ENCODE measurements around the gene TMC7.

Gene TMC7

DNA sequence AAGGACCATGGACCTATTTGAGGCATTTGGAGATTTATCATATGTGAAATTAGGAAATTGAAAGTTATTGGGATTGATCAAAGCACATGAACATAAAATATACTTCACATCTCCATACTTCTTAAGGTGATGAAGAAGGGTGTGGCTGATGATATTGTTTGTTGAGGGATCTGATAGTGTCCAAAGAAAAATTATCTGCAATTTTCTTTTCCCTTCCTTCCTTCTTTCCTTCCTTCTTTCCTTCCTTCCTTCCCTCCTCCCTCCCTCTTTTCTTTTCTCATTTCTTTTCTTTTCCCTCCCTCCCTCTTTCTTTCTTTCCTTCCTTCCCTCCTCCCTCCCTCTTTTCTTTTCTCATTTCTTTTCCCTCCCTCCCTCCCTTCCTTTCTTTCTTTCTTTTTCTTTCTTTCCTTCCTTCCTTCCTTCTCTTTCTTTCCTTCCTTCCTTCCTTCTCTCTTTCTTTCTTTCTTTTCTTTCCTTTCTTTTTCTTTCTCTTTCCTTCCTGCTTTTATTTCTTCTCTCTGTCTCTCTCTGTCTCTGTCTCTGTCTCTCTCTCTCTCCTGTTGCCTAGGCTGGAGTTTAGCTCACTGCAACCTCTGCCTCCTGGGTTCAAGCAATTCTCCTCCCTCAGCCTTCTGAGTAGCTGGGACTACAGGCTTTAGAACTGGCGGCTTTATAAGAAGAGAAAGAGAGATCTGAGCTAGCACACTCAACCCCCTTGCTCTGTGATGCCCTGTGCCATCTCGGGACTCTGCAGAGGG, 109.1 kb downstream of the TMC7 start:
- no peak for DNase-seq

DNA sequence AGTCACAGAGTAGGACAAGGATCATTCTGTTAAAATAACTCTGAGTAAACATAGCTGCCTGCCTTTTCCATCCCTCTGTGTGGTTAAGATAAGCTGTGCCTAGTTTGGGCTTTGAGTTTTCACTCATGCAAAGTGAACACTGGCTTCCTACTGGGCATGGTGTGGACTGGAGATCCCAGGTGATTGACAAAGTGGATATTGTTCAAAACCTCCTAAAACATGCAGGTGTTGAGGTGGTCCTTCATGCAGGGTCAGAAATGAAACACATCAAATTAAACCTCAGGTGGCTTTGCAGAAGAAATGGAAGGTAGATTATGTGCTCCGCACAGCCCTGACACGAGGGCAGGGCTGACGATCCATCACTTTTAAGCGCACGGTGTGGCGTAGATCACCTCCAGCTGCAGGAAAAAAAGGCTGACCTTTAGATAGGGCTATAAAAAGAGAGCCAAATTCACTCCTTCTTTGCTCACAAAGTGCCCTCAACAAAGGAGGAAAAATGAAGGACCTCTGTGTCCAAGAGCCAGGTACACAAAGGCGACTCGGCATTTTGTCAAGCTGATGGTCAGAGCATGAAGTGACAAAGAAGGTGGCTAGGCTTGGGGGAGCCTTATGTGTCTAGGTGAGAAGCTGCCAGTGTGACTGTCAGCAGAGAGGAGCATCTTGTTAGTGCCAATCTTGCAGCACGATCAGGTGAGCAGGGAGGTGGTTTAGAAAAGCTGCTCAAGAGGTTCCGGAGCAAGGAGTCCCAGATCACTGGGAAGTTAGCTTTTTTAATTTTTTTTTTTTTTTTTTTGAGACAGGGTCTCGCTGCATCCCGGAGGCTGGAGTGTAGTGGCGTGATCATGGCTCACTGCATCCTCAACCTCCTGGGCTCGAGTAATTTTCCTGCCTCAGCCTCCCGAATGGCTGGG, 110.2 kb downstream of the TMC7 start:
- no peak for DNase-seq

DNA sequence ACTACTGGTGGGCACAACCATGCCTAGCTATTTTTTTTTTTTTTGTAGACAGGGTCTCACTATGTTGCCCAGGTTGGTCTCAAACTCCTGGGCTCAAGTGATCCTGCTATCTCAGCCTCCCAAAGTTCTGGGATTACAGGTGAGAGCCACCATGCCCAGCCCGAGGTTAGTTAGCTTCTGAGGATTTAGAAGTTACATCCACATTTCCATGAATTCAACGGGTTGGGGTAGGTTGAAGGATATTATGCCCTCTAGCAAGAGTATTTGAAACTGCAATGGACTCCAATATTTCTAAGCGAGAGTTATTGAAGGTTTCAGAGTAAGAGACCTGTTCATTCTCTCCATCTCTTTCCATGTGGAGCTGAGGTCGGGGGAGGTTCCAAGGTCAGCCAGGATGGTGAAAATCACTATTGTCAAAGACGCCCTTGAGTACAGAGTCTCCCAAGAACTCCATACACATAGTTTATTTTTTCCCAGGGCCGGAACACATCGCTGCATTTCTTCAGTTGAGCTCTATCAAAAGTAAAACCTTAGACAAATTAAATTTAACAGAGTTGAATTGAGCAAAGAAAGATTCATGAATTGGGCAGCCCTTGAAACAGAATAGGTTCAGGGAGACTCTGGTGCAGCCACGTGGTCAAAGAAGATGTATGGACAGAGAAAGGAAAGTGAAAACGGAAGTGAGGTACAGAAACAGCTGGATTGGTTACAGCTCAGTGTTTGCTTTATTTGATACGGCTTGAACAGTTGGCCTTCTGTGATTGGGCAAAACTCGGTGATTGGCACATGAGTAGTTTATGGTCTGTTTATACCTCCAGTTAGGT, 111.0 kb downstream of the TMC7 start:
- DNase-seq, result no peak

DNA sequence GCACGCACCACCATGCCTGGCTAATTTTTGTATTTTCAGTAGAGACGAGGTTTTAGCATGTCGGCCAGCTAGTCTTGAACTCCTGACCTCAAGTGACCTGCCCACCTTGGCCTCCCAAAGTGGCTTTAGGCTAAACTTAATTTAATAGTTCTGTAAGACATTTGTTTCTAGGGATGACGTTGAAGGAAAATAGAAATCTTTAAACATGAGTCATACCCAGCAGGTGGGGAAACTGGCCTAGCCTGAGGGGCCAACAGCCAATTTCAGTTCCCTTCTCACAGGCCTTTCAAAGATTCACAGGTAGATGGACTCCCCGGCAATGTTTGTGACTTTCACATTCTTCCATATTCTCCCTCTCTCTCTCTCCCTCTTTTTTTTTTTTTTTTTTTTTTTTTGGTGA, 111.9 kb downstream of the TMC7 start:
- DNase-seq, result no peak

DNA sequence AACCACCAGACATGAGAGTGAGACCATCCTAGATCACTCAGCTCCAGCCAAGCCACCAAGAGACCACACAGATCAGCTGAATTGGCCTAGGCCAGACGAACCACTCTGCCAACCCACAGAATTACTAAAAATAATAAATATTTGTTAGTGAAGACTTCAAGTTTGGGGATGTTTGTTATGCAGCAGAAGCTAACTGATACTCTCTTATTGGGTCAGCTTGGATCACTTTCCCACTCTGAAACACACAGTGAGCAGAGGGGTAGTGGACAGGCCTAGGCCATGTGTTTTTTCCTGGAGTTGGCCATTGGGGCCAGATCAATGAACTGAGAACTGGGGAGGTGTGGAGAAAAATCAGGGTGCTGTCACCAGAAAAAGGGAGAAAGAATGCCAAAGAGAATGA, 114.4 kb downstream of the TMC7 start:
- DNase-seq, result no peak

DNA sequence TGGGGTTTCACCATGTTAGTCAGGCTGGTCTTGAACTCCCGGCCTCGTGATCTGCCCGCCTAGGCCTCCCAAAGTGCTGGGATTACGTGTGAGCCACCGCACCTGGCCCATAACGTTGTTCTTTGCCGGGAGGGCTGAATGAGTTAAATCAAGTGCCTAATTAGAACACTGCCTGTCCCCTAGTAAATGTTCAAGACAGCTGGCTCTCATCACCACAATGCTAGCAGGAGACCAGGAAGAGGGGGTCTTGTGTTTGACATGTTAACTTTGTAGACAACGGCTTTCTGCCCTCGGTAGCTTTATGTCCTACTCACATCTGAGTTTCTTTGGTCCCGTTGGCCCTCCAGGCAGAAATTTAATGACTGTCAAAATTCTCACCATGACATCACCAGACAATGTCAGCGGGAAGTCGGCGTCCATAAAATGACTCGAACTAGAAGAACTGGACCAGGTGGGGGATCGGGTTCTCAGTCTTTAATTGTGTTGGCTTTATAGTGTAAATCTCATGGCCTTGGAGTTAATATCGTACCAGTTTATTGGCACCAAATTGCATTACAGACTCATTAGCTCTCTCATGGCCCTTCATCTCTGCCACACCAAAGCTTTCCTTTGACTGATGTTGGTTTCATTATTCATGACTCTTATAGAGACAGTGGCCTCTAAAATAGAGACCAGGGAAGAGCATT, 118.6 kb downstream of the TMC7 start:
- DNase-seq, result no peak

DNA sequence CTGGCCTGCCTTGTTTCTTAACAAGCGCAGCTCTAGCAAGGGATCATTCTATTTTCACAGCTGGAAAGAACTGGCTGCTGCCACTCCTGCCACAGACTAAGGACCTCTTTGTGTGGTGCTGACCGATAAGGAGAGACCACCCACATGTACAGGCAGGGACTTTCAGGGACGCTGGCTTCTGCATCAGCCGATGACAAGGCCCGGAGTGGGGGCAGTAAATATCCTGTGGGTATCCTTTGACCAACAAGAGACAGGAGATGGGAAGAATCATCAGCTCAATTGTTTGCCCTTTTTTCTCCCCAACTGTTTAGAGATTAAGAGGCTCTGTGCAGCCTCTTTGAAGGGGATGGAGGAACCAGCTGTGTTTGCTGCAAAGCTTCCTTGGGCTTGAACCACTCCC, 120.9 kb downstream of the TMC7 start:
- no peak for DNase-seq

DNA sequence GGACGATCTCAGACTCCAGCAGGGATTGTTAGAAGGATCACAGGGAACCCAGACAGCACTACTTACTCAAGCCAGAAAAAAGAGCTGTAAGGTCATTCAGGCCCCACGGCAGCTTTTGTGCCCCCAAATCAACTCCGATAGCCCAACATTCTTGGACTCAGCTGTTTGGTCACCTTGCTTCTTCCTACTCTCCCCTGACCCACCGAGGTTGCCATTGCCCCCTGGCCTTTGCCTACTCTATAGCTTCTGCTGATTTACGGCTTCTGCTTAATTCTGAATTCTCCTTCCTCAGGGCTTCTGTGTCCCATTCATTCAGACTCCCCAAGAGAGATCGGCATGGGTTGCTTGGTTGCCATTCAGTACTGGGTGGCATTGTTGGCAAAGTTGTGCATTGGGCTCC, 121.4 kb downstream of the TMC7 start:
- no peak for DNase-seq

DNA sequence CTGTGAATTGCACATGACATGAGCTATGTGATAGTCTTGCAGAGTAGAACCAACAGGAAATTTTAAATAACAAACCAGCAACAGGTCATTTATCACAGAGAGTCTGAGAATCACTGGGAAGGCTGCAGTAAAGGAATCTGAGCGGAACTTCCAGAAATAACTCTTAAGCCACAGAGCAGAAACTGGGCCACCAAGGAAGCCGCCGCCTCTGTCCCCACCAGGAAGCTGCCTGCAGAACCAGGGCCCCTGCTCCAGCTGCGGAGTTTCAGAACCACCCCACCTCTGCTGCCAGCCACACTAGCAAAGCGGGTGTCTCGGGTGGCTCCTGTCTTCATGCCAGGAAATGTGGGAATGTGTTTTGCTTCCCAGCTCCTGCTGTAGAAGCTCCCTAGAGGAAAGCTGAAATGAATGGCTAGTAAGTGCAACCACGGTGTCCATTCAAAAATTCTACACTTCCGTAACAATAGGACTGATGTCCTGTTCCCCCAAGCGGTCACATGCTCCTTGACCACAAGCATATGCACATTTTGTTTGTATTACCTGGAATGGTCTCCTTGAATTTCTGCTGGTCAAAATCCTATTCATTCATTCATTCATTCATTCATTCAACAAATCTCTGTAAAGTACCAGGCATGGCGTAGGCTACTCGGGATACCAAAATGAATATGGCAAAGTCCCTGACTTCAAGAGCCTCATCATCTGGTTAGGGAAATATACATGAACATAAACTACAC, 122.3 kb downstream of the TMC7 start:
- no peak for DNase-seq

DNA sequence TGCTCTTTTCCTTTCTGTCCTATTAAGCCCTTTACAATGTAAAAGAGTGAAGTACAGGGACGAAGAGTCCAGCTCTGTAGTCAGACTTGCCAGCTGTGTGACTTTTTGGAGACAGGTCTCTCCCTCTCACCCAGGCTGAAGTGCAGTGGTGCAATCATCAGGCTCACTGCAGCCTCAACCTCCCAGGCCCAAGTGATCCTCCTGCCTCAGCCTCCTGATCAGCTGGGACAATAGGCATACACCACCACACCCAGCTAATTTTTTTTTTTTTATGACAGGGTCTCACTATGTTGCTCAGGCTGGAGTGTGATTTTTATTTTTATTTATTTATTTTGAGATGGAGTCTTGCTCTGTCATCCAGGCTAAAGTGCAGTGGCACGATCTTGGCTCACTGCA, 122.9 kb downstream of the TMC7 start:
- DNase-seq, result no peak

DNA sequence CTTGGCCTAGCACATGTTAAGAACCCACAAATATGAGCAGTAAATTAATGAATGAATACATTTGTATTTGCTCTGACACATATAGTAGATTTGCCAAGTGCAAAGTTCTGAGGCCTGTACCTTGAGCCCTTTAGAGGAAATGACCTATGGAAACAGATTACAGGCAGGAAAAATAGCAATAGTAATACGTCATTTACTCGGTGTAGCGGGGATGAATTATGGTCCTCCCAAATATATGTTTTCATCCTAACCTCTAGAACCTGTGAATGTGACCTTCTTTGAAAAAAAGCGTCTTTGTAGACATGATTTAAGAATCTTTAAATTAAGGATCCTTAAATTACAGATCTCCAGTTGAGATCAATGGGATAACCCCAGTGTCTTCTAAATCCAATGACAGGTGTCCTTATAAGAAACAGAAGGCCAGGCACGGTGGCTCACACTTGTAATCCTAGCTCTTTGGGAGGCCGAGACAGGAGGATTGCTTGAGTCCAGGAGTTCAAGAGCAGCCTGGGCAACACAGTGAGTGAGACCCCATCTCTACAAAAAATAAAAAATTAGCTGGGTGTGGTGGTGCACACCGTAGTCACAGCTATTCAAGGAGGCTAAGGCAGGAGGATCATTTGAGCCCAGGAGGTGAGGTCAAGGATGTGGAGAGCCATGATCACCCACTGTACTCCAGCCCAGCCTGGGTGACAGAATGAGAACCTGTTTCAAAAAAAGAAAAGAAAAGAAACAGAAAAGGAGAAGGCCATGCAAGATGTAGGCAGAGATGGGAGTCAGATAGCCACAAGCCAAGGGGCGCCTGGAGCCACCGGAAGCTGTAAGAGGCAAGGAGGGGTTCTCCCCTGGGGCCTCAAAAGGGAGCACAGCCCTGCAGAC, 124.9 kb downstream of the TMC7 start:
- no peak for DNase-seq

DNA sequence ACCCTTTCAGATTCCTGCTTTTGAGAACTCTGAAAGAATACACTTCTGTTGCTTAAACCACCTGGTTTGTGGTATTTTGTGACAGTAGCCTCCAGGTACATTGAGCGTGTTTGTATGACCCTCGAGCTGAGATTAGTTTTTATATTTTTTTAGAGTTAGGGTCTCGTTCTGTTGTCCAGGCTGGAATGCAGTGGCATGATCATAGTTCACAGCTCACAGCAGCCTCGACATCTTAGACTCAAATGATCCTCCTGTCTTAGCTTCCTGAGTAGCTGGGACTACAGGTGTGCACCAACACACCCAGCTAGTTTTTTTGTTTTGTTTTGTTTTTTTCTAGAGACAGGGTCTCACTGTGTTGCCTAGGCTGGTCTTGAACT, 125.5 kb downstream of the TMC7 start:
- DNase-seq, result no peak

DNA sequence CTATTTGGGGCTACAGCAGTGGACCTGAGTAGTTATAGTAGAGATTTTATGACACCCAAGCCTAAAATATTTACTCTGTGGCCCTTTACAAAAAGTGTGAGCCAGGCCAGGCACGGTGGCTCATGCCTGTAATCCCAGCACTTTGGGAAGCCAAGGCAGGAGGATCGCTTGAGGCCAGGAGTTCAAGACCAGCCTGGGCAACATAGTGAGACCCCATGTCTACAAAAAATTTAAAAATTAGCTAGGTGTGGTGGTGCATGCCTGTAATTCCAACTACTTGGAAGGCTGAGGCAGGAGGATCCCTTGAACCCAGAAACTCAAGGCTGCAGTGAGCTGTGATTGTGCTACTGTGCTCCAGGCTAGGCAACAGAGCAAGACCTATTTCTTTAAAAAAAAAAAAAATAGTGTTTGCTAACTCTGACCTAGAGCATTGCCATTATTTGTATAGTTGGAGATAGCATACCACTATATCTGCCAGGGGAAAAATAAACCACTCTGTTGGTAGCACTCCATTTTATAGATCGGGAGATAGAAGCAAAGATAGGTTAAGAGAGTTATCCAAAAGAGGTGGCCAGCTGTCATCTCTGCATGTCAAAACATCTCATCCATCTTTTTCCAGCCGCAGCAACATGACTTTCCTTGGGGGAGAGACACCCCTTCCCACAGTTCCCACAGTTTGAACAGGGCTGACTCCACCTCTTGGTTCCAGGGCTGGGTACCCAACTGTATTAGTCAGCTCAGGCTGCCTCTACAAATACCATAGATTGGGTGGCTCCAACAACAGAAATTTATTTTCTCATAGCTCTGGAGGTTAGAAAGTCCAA, 127.0 kb downstream of the TMC7 start:
- no peak for DNase-seq

DNA sequence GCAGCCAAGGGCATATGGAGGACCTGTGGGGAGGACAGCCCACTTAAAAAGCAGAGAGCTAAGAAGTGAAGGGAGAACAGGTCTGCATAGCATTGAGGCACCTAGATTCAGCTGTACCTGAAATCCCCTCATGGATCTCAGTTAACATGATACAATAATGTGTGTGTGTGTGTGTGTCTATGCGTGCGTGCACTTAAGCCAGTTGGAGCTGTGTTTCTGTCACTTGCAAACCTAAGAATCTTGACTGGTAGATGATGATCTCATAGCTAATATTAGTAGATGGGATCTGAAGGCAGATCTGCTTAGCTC, 128.3 kb downstream of the TMC7 start:
- DNase-seq, result no peak
